Smooth muscle cell (in vitro differentiated cells): Measurements from ENCODE around the gene C1orf74. TPM values are rescaled to one million over a fixed set of nuclear protein-coding genes. Genes with fewer than 3 reads are reported as not detected.

ENCODE experiments used
- DNase-seq: peaks from one replicate; lab custom pipeline; 2025; ENCODE audit not compliant: unreplicated experiment; lab: John Stamatoyannopoulos, UW
- H2AFZ ChIP-seq: fragments of 200-600 bp; sonication (generic); 2 replicates; pipeline ENCODE4 v1.6.0; 2016; ENCODE audit warnings: antibody characterized with exemption, low read depth, mild to moderate bottlenecking
- H3F3A ChIP-seq: fragments of 200-600 bp; sonication (generic); 2 replicates; pipeline ENCODE4 v1.6.0; 2017; ENCODE audit warnings: antibody characterized with exemption, low read depth
- H3K27ac ChIP-seq: fragments of 200-600 bp; sonication (generic); 2 replicates; pipeline ENCODE4 v1.5.1; 2016; ENCODE audit warnings: low read depth, mild to moderate bottlenecking
- H3K27me3 ChIP-seq: fragments of 200-600 bp; sonication (generic); 2 replicates; pipeline ENCODE4 v1.6.1; 2016; ENCODE audit warnings: low read depth, mild to moderate bottlenecking
- H3K36me3 ChIP-seq: fragments of 200-600 bp; sonication (generic); 2 replicates; pipeline ENCODE4 v1.5.1; 2016; ENCODE audit warnings: low read depth
- H3K4me1 ChIP-seq: fragments of 200-600 bp; sonication (generic); 2 replicates; pipeline ENCODE4 v1.5.1; 2016; ENCODE audit warnings: low read depth
- H3K4me2 ChIP-seq: fragments of 200-600 bp; sonication (generic); 2 replicates; pipeline ENCODE4 v1.6.0; 2016; ENCODE audit warnings: mild to moderate bottlenecking
- H3K4me3 ChIP-seq: fragments of 200-600 bp; sonication (generic); 2 replicates; pipeline ENCODE4 v1.5.1; 2016; ENCODE audit warnings: mild to moderate bottlenecking
- H3K79me2 ChIP-seq: fragments of 200-600 bp; sonication (generic); 2 replicates; pipeline ENCODE4 v1.6.0; 2016; ENCODE audit warnings: low read depth, mild to moderate bottlenecking
- H3K9ac ChIP-seq: fragments of 200-600 bp; sonication (generic); 2 replicates; pipeline ENCODE4 v1.6.0; 2016; ENCODE audit warnings: low read depth
- H3K9me3 ChIP-seq: fragments of 200-600 bp; sonication (generic); replicated peaks from 2 replicates; pipeline ENCODE4 v1.5.1; 2016; ENCODE audit warnings: low read depth
- H4K20me1 ChIP-seq: fragments of 200-600 bp; sonication (generic); 2 replicates; pipeline ENCODE4 v1.6.0; 2016; ENCODE audit warnings: low read depth
- CTCF ChIP-seq: fragments of 200-600 bp; sonication (generic); IDR thresholded peaks from 2 replicates; pipeline ENCODE4 v1.5.1; 2017; ENCODE audit warnings: borderline replicate concordance, mild to moderate bottlenecking, antibody characterized with exemption; ENCODE audit not compliant: insufficient read depth, poor library complexity, severe bottlenecking
- WGBS: methylation state at CpG from one replicate; pipeline ENCODE4 v1.1.7; 2016; ENCODE audit warnings: low lambda C conversion rate; 5-methylcytosine and 5-hydroxymethylcytosine counted together
- polyA plus RNA-seq: library from polyadenylated mRNA; unstranded; fragments of >200 nt; fragmentation: Nextera tagmentation; extraction: Ambion mirVana; gene quantifications from 2 replicates; pipeline ENCODE4 v1.2.1, GENCODE V29; 2016
- total RNA-seq: library from RNA; depleted of rRNA; stranded (reverse); fragments of >200 nt; gene quantifications from 2 replicates; pipeline ENCODE4 v1.2.3, GENCODE V29; 2014

Gene C1orf74
- total and polyA plus RNA-seq, 2 experiments from 2014 or later, result 1.0 to 5.0 TPM

- Histone ChIP-seq H3F3A (no peaks in the 10 kb centered on the region), H3K27ac (peak overlapping the region; percentile 72), H3K79me2 (peaks cover 26% of the 10 kb centered on the region), H3K4me2 (peak overlapping the region; percentile 67), H4K20me1 (peaks cover 29% of the 10 kb centered on the region), H2AFZ (no peak overlapping the region), H3K4me3 (no peak overlapping the region), H3K4me1 (peaks cover 4% of the 10 kb centered on the region), H3K36me3 (no peaks in the 10 kb centered on the region), H3K9me3 (no peaks in the 10 kb centered on the region), H3K27me3 (no peaks in the 10 kb centered on the region), H3K9ac (no peak overlapping the region)
- 81% methylated on average over 4 of the region's 4 CpGs for WGBS
- DNase-seq, result no peak
- no peak for TF ChIP-seq CTCF
Measured at GRCh38 chr1:209807509-209807908, 23.1 kb upstream of the C1orf74 start.

- Histone ChIP-seq H4K20me1 (peaks cover 43% of the 10 kb centered on the region), H3K36me3 (no peaks in the 10 kb centered on the region), H3F3A (no peaks in the 10 kb centered on the region), H3K4me1 (peaks cover 4% of the 10 kb centered on the region), H3K4me2 (peak within 1 kb of the TSS; percentile 93), H3K4me3 (peak within 1 kb of the TSS; percentile 56), H2AFZ (peak within 1 kb of the TSS; percentile 71), H3K79me2 (peaks cover 32% of the 10 kb centered on the region), H3K27ac (peak within 1 kb of the TSS; percentile 73), H3K9ac (peak within 1 kb of the TSS; percentile 82), H3K9me3 (no peaks in the 10 kb centered on the region), H3K27me3 (no peaks in the 10 kb centered on the region)
- peak; percentile 50 for DNase-seq
- WGBS, result 2% methylated on average over 44 of the region's 46 CpGs
- no peak for TF ChIP-seq CTCF
Measured at GRCh38 chr1:209805875-209806760, 21.8 kb upstream of the C1orf74 start, which contains the start of gene IRF6. TSS of gene IRF6 (minus strand) at chr1:209806142. CDS start at chr1:209801413, 4,729 bp downstream.

GRCh38 chr1:209805341-209805781 lies 21.0 kb upstream of the C1orf74 start:
- Histone ChIP-seq H3K4me3 (peak overlapping the region; percentile 56), H3K4me2 (peak overlapping the region; percentile 93), H4K20me1 (peaks cover 45% of the 10 kb centered on the region), H3F3A (no peaks in the 10 kb centered on the region), H3K4me1 (peaks cover 4% of the 10 kb centered on the region), H3K27ac (peak overlapping the region; percentile 71), H3K27me3 (no peaks in the 10 kb centered on the region), H3K9ac (peak overlapping the region; percentile 82), H3K79me2 (peaks cover 32% of the 10 kb centered on the region), H2AFZ (peak overlapping the region; percentile 71), H3K36me3 (no peaks in the 10 kb centered on the region), H3K9me3 (no peaks in the 10 kb centered on the region)
- no peak for TF ChIP-seq CTCF
- no peak for DNase-seq
- 17% methylated on average over 18 of the region's 19 CpGs for WGBS
